Mesendoderm (in vitro differentiated cells): ENCODE data around the gene TNFRSF11A. TPM values are rescaled to one million over a fixed set of nuclear protein-coding genes. Genes with fewer than 3 reads are reported as not detected.

ENCODE experiments used
- DNase-seq: peaks from one replicate; pipeline ENCODE4 v3.0.0; 2013
- H2AK5ac ChIP-seq: 2 replicates; pipeline ENCODE4 v1.6.1; 2013; ENCODE audit warnings: low read length, inconsistent platforms
- H2BK120ac ChIP-seq: 2 replicates; pipeline ENCODE4 v1.6.1; 2013; ENCODE audit warnings: low read depth, mild to moderate bottlenecking, low read length, moderate library complexity, mixed read lengths
- H2BK15ac ChIP-seq: replicated peaks from 2 replicates; pipeline ENCODE4 v1.6.1; 2013; ENCODE audit warnings: low read depth, mild to moderate bottlenecking, moderate library complexity
- H2BK5ac ChIP-seq: 2 replicates; pipeline ENCODE4 v1.6.1; 2013; ENCODE audit warnings: low read length, inconsistent platforms
- H3K18ac ChIP-seq: 2 replicates; pipeline ENCODE4 v1.6.1; 2013; ENCODE audit warnings: mild to moderate bottlenecking, low read length, mixed read lengths
- H3K23ac ChIP-seq: one replicate; pipeline ENCODE4 v1.6.1; 2013; ENCODE audit warnings: low read length
- H3K27ac ChIP-seq: 2 replicates; pipeline ENCODE4 v1.5.1; 2013; ENCODE audit warnings: low read depth, mild to moderate bottlenecking, inconsistent platforms, low read length, moderate library complexity
- H3K27me3 ChIP-seq: 2 replicates; pipeline ENCODE4 v1.6.1; 2013; ENCODE audit warnings: low read length, control low read depth, mild to moderate bottlenecking, inconsistent platforms; ENCODE audit not compliant: insufficient read depth, poor library complexity
- H3K36me3 ChIP-seq: 2 replicates; pipeline ENCODE4 v1.6.1; 2013; ENCODE audit warnings: low read length, inconsistent platforms; ENCODE audit not compliant: control insufficient read depth, insufficient read depth
- H3K4ac ChIP-seq: one replicate; pipeline ENCODE4 v1.6.1; 2013; ENCODE audit warnings: low read depth, mild to moderate bottlenecking, low read length, moderate library complexity
- H3K4me1 ChIP-seq: 2 replicates; pipeline ENCODE4 v1.6.1; 2013; ENCODE audit warnings: low read depth, low read length, inconsistent platforms; ENCODE audit not compliant: control insufficient read depth
- H3K4me2 ChIP-seq: 2 replicates; pipeline ENCODE4 v1.6.1; 2013; ENCODE audit warnings: low read length
- H3K4me3 ChIP-seq: 2 replicates; pipeline ENCODE4 v1.5.1; 2013; ENCODE audit warnings: mild to moderate bottlenecking, low read length
- H3K56ac ChIP-seq: one replicate; pipeline ENCODE4 v1.6.1; 2013; ENCODE audit warnings: low read length
- H3K79me1 ChIP-seq: 2 replicates; pipeline ENCODE4 v1.6.1; 2013; ENCODE audit warnings: low read length, inconsistent platforms
- H3K79me2 ChIP-seq: 2 replicates; pipeline ENCODE4 v1.6.1; 2013; ENCODE audit warnings: mild to moderate bottlenecking, low read length; ENCODE audit not compliant: control insufficient read depth, insufficient read depth
- H3K9ac ChIP-seq: 2 replicates; pipeline ENCODE4 v1.6.1; 2013; ENCODE audit warnings: low read length, inconsistent platforms
- H4K5ac ChIP-seq: one replicate; pipeline ENCODE4 v1.6.1; 2013; ENCODE audit warnings: low read length
- H4K8ac ChIP-seq: one replicate; pipeline ENCODE4 v1.6.1; 2013; ENCODE audit warnings: low read depth, mild to moderate bottlenecking, control low read depth, low read length, moderate library complexity
- WGBS: extraction: QIAGEN DNeasy Blood & Tissue Kit; methylation state at CpG from one replicate; pipeline ENCODE4 v1.1.7; 2013; ENCODE audit warnings: low lambda C conversion rate, missing lambda C conversion rate; ENCODE audit not compliant: insufficient coverage; ENCODE audit errors: extremely low coverage; 5-methylcytosine and 5-hydroxymethylcytosine counted together
- small RNA-seq: library from polyadenylated mRNA; stranded (forward); fragments of <200 nt; extraction: miRNeasy Mini kit (QIAGEN cat#:217004); gene quantifications from one replicate; pipeline ENCODE3, GENCODE V24; 2013; ENCODE audit not compliant: insufficient read depth

The TNFRSF11A gene

DNA sequence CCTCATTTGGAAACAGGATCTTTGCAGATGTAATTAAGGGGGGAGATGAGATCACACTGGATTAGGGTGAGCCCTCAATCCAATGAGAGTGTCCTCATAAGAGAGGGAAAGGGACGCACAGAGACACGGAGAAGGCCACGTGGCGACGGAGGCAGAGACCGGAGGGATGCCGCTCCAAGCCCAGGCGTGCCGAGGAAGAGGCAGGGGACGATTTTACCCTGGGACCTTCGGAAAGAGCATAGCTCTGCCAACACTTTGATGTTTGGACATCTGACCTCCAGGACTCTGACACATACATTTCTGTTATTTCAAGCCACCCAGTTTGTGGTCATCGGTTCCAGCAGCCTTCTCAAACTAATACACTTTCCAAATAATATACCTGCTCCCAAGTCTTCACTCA lies 113.3 kb downstream of the TNFRSF11A start:
- no peak overlapping the region for H3K4me2 ChIP-seq
- H3K18ac ChIP-seq: no peak overlapping the region
- H4K8ac ChIP-seq: no peak overlapping the region
- no peak for DNase-seq
- no peaks in the 10 kb centered on the region for H3K4me1 ChIP-seq
- WGBS: no CpG with 5 or more reads among the region's 12 CpGs
- H3K23ac ChIP-seq: no peak overlapping the region
- no peak overlapping the region for H3K56ac ChIP-seq
- no peak overlapping the region for H2BK15ac ChIP-seq
- no peak overlapping the region for H3K4ac ChIP-seq
- no peak overlapping the region for H3K9ac ChIP-seq
- H3K79me1 ChIP-seq: no peaks in the 10 kb centered on the region
- no peak overlapping the region for H3K27ac ChIP-seq
- H2AK5ac ChIP-seq: no peak overlapping the region
- no peak overlapping the region for H4K5ac ChIP-seq
- no peak overlapping the region for H3K4me3 ChIP-seq
- no peaks in the 10 kb centered on the region for H3K36me3 ChIP-seq
- H3K79me2 ChIP-seq: no peaks in the 10 kb centered on the region
- H2BK5ac ChIP-seq: no peak overlapping the region
- no peaks in the 10 kb centered on the region for H3K27me3 ChIP-seq
- H2BK120ac ChIP-seq: no peak overlapping the region

DNA sequence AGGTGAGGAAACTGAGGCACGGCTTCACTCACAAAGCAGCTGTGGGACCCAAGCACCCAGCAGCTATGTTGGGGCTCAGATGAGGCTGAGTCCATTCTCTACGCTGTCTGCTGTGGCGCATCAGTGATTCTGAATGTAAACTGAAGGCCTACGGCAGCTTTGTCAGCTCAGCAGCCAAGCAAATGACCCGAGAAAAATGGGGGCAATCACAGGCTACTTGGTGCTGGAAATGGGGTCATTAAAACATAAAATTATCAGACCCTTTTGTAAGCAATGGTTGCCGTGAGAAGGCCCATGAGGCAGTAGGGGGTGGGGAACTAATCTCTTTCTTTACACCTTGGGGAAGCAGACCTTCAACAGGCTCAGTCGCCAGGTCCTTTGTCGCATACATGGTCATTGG lies 113.8 kb downstream of the TNFRSF11A start:
- H3K18ac ChIP-seq: no peak overlapping the region
- no peak overlapping the region for H3K9ac ChIP-seq
- no peak overlapping the region for H4K5ac ChIP-seq
- no CpG with 5 or more reads among the region's 8 CpGs for WGBS
- H2BK5ac ChIP-seq: no peak overlapping the region
- H3K56ac ChIP-seq: no peak overlapping the region
- H3K4me3 ChIP-seq: no peak overlapping the region
- no peak overlapping the region for H3K4me2 ChIP-seq
- no peak overlapping the region for H2BK120ac ChIP-seq
- DNase-seq: no peak
- no peaks in the 10 kb centered on the region for H3K4me1 ChIP-seq
- H4K8ac ChIP-seq: no peak overlapping the region
- no peaks in the 10 kb centered on the region for H3K27me3 ChIP-seq
- H3K36me3 ChIP-seq: no peaks in the 10 kb centered on the region
- no peak overlapping the region for H3K27ac ChIP-seq
- H2AK5ac ChIP-seq: no peak overlapping the region
- no peak overlapping the region for H3K4ac ChIP-seq
- no peak overlapping the region for H3K23ac ChIP-seq
- no peaks in the 10 kb centered on the region for H3K79me2 ChIP-seq
- H3K79me1 ChIP-seq: no peaks in the 10 kb centered on the region
- no peak overlapping the region for H2BK15ac ChIP-seq

Small RNA genes lying within 50 kb of the gene (small RNA-seq; reads per million reads assigned to genes)
- gene AC100843.2: not detected
- gene RF00019: not detected
